Amniotic epithelial cell (primary cell): ENCODE results near the gene LRIG3.
A peak's percentile ranks its signal among the peaks of the same experiment; 100 is the strongest.
"Not testable (repeated sequence)": the region's sequence is repeated elsewhere in the genome, so short reads cannot be mapped to it uniquely, and the experiment has no call there.

Source experiments
- DNase-seq: peaks from one replicate; pipeline ENCODE4 v3.0.0-alpha.2; 2010; ENCODE audit warnings: low read depth

LRIG3 gene

GRCh38 chr12:58860056-58860787, 60.1 kb downstream of the LRIG3 start:
- no peak for DNase-seq

- DNase-seq = no peak
These were observed 62.3 kb downstream of the LRIG3 start for GRCh38 chr12:58858030-58858429.

GRCh38 chr12:58857206-58857605, 63.1 kb downstream of the LRIG3 start:
- DNase-seq = peak; percentile 62

- not testable (repeated sequence) for DNase-seq
These were observed 64.7 kb downstream of the LRIG3 start for GRCh38 chr12:58855630-58856029.

GRCh38 chr12:58850826-58851225, 69.5 kb downstream of the LRIG3 start:
- DNase-seq = no peak

GRCh38 chr12:58847901-58848600, 72.3 kb downstream of the LRIG3 start:
- no peak for DNase-seq

- no peak for DNase-seq
These were observed 76.1 kb downstream of the LRIG3 start for GRCh38 chr12:58844161-58844560.

GRCh38 chr12:58841058-58841798, 79.1 kb downstream of the LRIG3 start:
- DNase-seq = no peak

- DNase-seq = no peak
These were observed 86.5 kb downstream of the LRIG3 start for GRCh38 chr12:58833853-58834252.

- no peak for DNase-seq
These were observed 87.4 kb downstream of the LRIG3 start for GRCh38 chr12:58832920-58833319.
